Mesothelial cell of epicardium (in vitro differentiated cells): ENCODE results near the gene DVL1. TPM values are rescaled to one million over a fixed set of nuclear protein-coding genes. Genes with fewer than 3 reads are reported as not detected.

Experiments used
- DNase-seq, 2 experiments: peaks; one replicate each; pipeline ENCODE4 v3.0.0; 2021; ENCODE audit warnings: low spot score in 2 of 2; ENCODE audit not compliant: unreplicated experiment in 2 of 2
- H3K27ac Mint-ChIP-seq: 2 replicates; pipeline ENCODE4 v1.8.0; 2021; ENCODE audit warnings: mixed read lengths
- H3K27me3 Mint-ChIP-seq: 2 replicates; pipeline ENCODE4 v1.8.0; 2021; ENCODE audit warnings: low read depth, mixed read lengths
- H3K36me3 Mint-ChIP-seq: 2 replicates; pipeline ENCODE4 v1.8.0; 2021; ENCODE audit warnings: mixed read lengths
- H3K4me1 Mint-ChIP-seq: 2 replicates; pipeline ENCODE4 v1.8.0; 2021; ENCODE audit warnings: mixed read lengths
- H3K4me3 Mint-ChIP-seq: 2 replicates; pipeline ENCODE4 v1.8.0; 2021; ENCODE audit warnings: mild to moderate bottlenecking, moderate library complexity, mixed read lengths
- H3K9me3 Mint-ChIP-seq: 2 replicates; pipeline ENCODE4 v1.8.0; 2021; ENCODE audit warnings: mixed read lengths
- total RNA-seq: library from RNA; stranded (reverse); gene quantifications from 3 replicates; pipeline ENCODE4 v1.2.1, GENCODE V29; 2021
- TF ChIP-seq, protein P1 (sequence below): fragments of 200-600 bp; sonication (generic); IDR thresholded peaks from one replicate; pipeline ENCODE4 v1.5.0; 2021; ENCODE audit warnings: antibody characterized with exemption; ENCODE audit not compliant: unreplicated experiment

The DVL1 gene
- total RNA-seq, 1 donor from 2014 or later: 54.5 TPM

DNA sequence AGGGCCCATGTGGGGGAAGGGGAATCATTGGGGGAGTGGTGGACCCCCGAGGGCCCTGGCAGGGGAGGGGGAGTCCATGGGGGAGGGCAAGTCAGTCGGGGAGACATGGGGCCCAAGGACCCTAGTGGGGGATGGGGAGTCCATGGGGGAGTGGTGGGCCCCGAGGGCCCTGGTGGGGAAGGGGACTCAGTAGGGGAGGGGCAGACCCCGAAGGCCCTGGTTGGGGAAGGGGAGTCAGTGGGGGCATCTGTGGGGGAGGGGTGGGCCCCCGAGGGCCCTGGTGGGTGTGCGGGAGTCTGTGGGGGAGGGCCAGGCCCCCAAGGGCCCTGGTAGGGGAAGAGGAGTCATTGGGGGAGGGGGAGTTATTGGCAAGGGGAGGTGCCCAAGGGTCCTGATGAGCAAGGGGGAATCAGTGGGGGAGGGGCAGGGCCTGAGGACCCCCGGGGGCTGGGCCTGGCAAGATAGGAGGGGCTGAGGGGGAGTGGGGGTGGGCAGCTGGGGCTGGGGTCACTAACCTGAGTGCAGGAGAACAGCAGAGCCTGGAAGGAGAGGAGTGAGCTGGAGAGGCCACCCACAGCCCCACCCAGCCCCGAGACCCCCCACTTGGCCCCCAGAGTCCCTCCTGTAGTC lies 7.1 kb upstream of the DVL1 start:
- H3K4me1 Mint-ChIP-seq: peaks cover 43% of the 10 kb centered on the region
- peak overlapping the region; percentile 78 for H3K4me3 Mint-ChIP-seq
- no peak for DNase-seq
- TF ChIP-seq, protein P1, sequence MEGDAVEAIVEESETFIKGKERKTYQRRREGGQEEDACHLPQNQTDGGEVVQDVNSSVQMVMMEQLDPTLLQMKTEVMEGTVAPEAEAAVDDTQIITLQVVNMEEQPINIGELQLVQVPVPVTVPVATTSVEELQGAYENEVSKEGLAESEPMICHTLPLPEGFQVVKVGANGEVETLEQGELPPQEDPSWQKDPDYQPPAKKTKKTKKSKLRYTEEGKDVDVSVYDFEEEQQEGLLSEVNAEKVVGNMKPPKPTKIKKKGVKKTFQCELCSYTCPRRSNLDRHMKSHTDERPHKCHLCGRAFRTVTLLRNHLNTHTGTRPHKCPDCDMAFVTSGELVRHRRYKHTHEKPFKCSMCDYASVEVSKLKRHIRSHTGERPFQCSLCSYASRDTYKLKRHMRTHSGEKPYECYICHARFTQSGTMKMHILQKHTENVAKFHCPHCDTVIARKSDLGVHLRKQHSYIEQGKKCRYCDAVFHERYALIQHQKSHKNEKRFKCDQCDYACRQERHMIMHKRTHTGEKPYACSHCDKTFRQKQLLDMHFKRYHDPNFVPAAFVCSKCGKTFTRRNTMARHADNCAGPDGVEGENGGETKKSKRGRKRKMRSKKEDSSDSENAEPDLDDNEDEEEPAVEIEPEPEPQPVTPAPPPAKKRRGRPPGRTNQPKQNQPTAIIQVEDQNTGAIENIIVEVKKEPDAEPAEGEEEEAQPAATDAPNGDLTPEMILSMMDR: no peak
- peaks cover 2% of the 10 kb centered on the region for H3K36me3 Mint-ChIP-seq
- H3K27me3 Mint-ChIP-seq: peaks cover 4% of the 10 kb centered on the region
- no peak overlapping the region for H3K27ac Mint-ChIP-seq
- no peaks in the 10 kb centered on the region for H3K9me3 Mint-ChIP-seq

DNA sequence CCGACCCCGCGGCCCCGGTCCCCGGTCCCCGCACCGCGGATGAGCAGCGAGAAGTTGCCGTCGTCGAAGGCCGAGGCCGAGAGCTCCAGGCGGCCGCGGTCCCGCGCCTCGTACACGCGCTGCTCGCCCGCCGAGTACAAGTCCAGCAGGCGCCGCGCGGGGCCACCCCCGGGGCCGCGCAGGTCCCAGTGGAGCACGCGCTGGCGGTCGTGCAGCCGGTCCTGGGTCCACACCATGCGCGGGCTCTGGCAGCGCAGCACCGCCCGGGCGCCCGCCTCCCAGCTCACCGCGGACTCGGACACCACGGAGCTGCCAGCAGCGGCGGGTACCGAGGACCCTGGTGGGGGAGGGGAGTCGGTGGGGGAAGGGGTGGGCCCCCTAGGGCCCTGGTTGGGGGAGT lies 6.2 kb upstream of the DVL1 start:
- no peaks in the 10 kb centered on the region for H3K9me3 Mint-ChIP-seq
- DNase-seq: no peak
- H3K4me1 Mint-ChIP-seq: peaks cover 37% of the 10 kb centered on the region
- H3K36me3 Mint-ChIP-seq: peaks cover 2% of the 10 kb centered on the region
- no peak overlapping the region for H3K27ac Mint-ChIP-seq
- H3K27me3 Mint-ChIP-seq: peaks cover 4% of the 10 kb centered on the region
- H3K4me3 Mint-ChIP-seq: no peak overlapping the region
- TF ChIP-seq, protein P1: no peak

DNA sequence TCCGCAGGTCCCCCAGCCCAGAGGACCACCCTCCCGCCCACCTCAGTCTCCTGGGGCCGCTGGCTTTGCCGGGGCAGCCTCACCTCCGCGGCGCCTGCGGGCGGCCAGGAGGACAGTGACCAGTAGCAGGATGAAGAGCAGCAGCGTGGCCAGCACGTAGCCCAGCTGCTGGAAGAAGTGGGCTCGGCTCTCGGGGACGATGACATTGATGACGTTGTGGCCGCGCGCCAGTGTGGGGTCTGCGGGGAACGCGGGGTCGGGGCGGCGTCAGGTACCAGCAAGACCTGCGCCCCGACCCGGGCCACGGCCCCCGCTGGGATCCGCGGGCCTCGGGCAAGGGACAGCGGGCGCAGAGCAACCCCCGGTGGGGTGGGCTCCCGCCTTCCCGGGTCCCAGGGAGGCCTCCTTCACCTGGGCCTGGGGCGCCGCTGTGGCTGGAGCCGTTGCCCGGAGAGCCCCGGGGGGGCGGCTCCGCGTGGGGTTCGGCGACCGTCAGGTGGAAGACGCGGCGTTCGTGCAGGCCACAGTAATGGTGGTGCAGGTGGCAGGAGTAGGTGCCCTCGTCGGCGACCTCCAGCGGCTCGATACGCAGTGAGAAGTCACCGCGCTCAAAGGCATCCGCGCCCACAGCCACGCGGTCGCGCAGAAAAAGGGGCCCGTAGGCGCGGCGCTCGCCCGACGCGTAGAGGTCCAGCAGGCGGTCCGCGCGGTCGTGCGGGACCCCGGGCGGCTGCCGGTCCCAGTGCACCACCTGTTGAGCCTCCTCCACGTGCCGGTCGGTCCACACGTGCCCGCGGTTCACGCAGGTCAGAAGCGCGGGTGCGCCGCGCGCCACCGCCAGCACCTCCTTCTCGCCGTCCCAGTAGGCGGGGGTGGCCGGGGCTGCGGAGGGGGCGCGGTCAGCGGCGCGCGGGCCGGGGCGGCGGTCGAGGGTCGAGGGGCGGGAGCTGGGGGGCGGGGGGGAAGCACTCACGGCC lies 5.3 kb upstream of the DVL1 start:
- peaks cover 33% of the 10 kb centered on the region for H3K4me1 Mint-ChIP-seq
- H3K27ac Mint-ChIP-seq: no peak overlapping the region
- H3K27me3 Mint-ChIP-seq: peaks cover 4% of the 10 kb centered on the region
- H3K4me3 Mint-ChIP-seq: peak overlapping the region; percentile 52
- DNase-seq: no peak
- H3K9me3 Mint-ChIP-seq: no peaks in the 10 kb centered on the region
- TF ChIP-seq, protein P1: no peak
- peaks cover 2% of the 10 kb centered on the region for H3K36me3 Mint-ChIP-seq

DNA sequence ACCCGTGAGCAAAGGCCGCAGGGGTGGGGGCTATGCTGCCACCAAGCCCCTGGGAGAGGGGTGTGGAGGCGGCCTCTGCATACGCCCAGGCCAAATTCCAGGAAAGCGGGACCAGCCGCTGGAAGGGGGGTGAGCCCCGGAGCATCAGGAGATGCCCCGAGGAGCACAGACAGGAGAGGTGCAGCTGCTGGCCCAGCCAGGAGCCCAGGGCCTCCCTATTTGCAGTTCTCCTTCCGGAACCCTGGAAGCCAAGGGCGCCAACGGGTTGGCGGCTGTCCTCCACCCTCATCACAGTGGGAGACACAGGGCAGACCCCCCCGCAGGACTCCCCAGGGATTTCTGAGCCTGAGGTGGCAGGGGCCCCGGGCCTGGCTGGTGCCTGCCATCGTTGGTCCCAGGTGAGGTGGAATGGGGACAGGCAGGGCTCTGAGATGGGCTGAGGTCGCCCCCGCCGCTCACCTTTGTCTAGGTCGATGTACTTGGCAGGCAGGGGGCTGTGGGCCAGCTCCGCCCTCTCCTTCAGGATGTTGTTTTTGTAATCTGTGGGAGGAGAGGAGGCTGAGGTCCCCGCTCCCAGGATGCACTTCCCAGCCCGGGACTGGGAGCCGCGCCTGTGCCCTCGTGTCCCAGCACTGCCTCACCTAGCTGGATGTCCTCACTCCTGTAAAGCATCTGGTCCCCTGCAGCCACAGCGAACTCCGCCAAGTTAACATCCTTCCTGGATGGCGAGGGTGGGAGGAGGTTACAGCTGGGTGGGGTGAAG lies 4.4 kb upstream of the DVL1 start:
- DNase-seq: no peak
- peak overlapping the region; percentile 15 for H3K4me3 Mint-ChIP-seq
- TF ChIP-seq, protein P1: no peak
- no peaks in the 10 kb centered on the region for H3K9me3 Mint-ChIP-seq
- H3K36me3 Mint-ChIP-seq: peaks cover 2% of the 10 kb centered on the region
- no peak overlapping the region for H3K27ac Mint-ChIP-seq
- H3K27me3 Mint-ChIP-seq: peaks cover 4% of the 10 kb centered on the region
- peaks cover 25% of the 10 kb centered on the region for H3K4me1 Mint-ChIP-seq

DNA sequence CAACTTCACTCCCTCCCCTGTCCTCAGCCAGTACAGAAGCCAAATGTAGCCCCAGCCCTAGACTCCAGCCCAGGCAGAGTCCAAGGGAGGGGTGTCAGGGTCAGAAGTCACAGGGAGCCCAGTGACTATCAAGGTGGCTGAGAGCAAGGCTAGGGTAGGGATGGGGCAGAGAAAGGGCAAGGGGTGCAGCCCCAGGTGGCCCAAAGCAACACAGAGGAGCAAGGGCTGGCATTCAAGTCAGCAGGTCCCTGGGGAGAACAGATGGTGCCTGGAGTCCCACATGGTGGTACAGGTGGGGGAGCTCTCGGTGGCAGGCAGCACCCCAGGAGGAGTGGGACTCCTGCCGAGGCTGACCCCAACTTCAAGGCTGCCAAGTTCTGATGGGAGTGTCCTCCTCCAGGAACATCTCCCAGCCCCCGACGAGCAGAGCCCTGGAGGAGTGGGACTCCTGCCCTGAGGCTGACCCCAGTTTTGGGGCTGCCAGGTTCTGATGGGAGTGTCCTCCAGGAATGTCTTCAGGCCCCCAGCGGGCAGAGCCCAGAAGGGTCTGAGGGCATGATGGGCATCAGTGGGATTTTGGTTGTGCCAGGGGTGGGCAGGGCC lies 3.7 kb upstream of the DVL1 start:
- peaks cover 21% of the 10 kb centered on the region for H3K4me1 Mint-ChIP-seq

More for the DNA sequence above, 3.7 kb upstream of the DVL1 start:
- peak overlapping the region; percentile 60 for H3K4me3 Mint-ChIP-seq
- TF ChIP-seq, protein P1: no peak
- H3K27ac Mint-ChIP-seq: peak overlapping the region; percentile 50
- DNase-seq: no peak
- peaks cover 4% of the 10 kb centered on the region for H3K27me3 Mint-ChIP-seq
- H3K9me3 Mint-ChIP-seq: no peaks in the 10 kb centered on the region
- H3K36me3 Mint-ChIP-seq: peaks cover 2% of the 10 kb centered on the region
